Uterus (tissue), 2 donors: ENCODE results near the gene RPS6KA2.

Experiments used
- POLR2A ChIP-seq, 2 donors: fragments of 450-650 bp; IDR thresholded peaks; one replicate each; pipeline ENCODE4 v1.6.1; 2016; ENCODE audit warnings: antibody characterized with exemption in 2 of 2, mild to moderate bottlenecking in 1 of 2, moderate library complexity in 1 of 2
- TF ChIP-seq, protein P1 (sequence below), 4 experiments: fragments of 200-600 bp in 2 of 4; fragments of 450-650 bp in 2 of 4; sonication (generic) in 2 of 4; IDR thresholded peaks; one replicate each; pipeline ENCODE4 v1.5.1; 2016 to 2019; ENCODE audit warnings: antibody characterized with exemption in 4 of 4, mild to moderate bottlenecking in 2 of 4, moderate library complexity in 1 of 4

DNA sequence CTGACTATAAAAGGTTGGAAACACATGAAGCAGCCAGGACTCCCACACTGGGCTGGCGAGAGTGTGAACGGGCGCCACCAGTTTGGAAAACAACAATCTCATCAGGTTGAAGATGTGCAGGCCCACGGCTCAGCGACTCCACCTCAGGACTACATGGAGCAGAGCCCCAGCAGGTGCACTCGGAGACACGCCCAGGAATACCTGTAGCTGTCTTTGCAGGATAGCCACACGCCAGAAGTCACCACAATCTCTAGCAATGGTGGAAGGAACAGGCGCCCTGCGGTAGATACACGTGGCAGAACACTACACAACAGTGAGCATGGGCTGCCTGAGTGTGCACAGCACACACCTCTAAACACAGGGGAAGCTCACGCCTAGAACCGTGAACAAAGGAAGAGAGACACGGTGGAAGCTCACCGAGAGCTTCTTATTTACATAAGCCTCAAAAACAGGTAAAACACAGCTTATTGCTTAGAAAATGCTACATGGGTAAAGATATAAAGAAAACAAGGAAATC is 28.7 kb upstream of the RPS6KA2 start:
- no peak for TF ChIP-seq POLR2A (IDR thresholded peaks at IDR 0.05)
- TF ChIP-seq, protein P1, sequence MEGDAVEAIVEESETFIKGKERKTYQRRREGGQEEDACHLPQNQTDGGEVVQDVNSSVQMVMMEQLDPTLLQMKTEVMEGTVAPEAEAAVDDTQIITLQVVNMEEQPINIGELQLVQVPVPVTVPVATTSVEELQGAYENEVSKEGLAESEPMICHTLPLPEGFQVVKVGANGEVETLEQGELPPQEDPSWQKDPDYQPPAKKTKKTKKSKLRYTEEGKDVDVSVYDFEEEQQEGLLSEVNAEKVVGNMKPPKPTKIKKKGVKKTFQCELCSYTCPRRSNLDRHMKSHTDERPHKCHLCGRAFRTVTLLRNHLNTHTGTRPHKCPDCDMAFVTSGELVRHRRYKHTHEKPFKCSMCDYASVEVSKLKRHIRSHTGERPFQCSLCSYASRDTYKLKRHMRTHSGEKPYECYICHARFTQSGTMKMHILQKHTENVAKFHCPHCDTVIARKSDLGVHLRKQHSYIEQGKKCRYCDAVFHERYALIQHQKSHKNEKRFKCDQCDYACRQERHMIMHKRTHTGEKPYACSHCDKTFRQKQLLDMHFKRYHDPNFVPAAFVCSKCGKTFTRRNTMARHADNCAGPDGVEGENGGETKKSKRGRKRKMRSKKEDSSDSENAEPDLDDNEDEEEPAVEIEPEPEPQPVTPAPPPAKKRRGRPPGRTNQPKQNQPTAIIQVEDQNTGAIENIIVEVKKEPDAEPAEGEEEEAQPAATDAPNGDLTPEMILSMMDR (IDR thresholded peaks at IDR 0.05) = no peak
